Activated gamma-delta T cell (primary cell): ENCODE data around the gene MYO10.

ENCODE experiments used
- DNase-seq: peaks from one replicate; lab custom pipeline; 2025; lab: John Stamatoyannopoulos, UW

The MYO10 gene

DNA sequence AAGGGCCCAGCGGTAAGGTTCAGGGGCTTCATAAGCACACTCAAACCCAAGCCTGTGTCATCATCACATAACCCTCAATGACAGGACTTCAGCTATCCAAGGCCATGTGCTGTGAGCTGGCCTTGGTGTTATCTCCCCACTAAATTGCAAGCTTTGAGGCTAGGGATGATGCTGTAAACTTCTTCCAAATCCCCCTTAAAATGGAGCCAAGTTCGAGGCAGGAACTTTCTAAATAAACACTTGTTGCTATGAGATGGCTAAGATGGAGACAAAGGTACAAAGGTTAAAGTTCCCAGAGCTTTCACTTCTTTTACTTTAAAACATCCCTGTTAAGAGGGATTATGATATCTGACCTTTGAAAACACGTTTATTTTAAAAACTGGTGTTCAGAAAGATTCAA, 123.6 kb downstream of the MYO10 start:
- no peak for DNase-seq

DNA sequence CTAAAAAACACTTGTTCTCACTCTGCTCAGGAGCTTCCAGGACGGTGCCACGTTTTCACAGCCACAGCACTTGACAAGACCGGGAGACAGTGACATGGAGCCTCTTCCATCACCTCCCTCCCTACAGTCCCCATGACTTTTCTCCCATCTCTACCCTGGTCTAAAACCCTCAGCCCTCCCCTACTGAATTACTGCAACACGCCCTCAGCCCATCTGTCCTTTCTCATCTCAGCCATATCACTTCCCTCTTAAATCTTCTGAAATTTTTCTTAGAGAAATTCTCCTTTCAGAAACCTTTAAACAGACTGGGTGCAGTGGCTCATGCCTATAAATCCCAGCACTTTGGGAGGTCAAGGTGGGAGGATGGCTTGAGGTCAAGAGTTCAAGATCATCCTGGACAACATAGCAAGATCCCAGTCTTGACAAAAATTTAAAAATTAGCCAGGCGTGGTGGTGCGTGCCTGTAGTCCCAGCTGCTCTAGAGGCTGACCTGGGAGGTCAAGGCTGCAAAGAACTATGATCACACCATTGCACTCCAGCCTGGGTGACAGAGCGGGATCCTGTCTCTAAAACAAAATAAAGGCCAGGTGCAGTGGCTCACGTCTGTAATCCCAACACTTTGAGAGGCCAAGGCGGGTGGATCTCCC, 125.8 kb downstream of the MYO10 start:
- no peak for DNase-seq

GRCh38 chr5:16809395-16810207, 126.5 kb downstream of the MYO10 start:
- DNase-seq = no peak

GRCh38 chr5:16809010-16809394, 127.1 kb downstream of the MYO10 start:
- no peak for DNase-seq

- DNase-seq = no peak
Measured at GRCh38 chr5:16808021-16808420, 128.1 kb downstream of the MYO10 start.

DNA sequence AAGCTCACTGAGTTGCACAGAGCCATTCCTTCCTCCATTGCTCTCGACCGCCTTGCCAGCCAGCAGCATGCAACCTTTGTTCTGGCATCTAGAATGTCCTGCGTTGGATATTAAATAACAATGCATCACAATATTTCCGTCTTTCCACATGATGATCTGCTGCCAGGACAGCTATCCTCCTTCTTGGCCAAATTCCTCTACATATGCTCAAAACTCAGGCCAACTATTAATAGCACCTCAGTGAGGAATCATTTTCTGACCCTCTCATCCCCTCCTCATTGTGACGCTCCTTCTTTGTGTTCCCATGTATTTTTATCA, 128.6 kb downstream of the MYO10 start:
- DNase-seq = no peak

- no peak for DNase-seq
Measured at GRCh38 chr5:16806711-16807546, 129.2 kb downstream of the MYO10 start.

- DNase-seq = no peak
Measured at GRCh38 chr5:16805486-16805885, 130.6 kb downstream of the MYO10 start.

- DNase-seq = no peak
Measured at GRCh38 chr5:16803831-16804230, 132.3 kb downstream of the MYO10 start.

DNA sequence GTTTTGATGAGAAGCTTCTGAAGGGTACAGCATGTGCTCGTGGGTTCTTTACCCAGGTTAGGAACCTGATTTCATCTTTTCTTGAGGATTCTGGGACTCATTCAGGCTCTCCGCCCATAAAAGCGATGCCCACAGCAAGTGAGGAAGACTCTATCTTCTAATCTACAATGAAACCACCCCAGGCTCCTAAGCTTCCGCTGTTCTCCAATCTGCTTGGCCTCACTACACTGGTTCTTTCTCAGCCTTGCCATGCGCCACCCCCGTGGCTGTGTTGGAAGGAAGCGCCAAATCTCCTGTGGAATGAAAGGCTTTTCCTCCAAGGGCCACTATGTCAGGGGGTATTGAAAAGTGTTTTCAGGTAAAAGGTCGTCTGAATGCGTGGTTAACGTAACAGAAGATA, 135.6 kb downstream of the MYO10 start:
- DNase-seq = no peak

DNA sequence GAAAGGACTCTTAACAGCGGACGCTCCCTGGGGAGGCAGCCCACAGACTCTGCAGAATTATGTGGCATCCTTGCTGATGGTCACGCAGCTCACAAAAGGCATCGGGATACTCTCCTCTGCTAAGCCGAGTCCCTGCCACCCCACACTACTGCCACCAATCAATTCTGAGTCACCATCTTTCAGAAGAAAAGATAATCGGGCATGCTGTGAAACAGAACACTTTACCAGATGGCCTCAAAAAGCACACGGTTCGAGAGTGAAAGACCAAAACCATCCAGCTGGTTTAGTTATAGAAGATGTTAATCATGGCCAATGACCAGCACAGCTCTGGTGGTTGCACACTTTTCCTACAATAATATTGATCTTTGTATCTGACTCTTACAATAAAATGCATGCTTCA, 136.3 kb downstream of the MYO10 start:
- no peak for DNase-seq

GRCh38 chr5:16797951-16798350, 138.1 kb downstream of the MYO10 start:
- DNase-seq = no peak

DNA sequence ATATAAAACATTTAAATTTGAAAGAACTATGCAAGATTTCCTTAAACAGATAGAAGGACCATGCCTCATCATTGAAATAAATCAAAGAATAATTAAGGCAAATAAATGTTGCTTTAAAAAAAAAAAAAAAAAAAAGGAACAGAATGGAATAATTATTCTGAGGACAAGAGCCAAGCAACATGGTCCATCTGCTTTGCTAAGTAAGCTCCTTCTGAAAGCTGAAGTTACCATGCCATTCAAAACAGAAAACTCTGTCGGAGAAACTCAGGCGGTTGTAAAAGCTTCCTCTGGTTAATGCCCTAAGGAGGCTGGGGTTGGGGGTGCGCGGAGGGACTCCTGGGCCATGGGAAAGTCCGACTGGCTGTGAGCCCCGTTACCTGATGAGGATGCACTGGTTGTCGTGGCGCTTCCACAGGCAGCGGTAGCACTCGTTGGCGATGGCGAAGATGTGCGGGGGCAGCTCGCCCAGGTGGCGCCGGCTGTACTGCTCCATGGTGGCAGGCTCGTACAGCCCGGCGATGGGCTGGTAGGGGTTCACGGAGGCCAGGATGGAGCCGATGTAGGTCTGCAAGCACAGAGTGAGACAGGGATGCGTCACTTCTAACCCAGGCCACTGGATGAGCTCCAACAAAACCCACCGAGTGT, 141.7 kb downstream of the MYO10 start:
- no peak for DNase-seq

GRCh38 chr5:16792598-16793275, 143.4 kb downstream of the MYO10 start:
- DNase-seq = no peak

GRCh38 chr5:16791904-16792597, 144.0 kb downstream of the MYO10 start:
- no peak for DNase-seq

GRCh38 chr5:16791036-16791705, 144.9 kb downstream of the MYO10 start:
- DNase-seq = no peak

DNA sequence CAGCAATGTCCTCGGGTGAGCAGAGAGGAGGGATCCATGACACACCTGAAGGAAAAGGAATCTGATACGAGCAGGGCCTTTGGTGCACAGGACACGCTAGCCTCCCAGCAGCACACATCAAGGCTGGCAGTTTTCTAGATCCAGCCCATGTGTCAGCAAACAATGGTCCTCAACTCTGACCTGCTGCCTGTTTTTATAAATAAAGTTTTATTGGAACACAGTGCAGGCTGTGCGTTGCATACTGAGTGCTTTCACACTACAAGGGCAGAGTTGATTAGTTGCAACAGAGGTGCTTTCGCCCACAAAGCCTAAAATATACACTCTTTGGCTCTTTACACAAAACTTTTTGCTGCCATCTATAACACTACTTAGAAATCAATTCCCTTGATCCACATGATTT, 147.1 kb downstream of the MYO10 start:
- no peak for DNase-seq

- no peak for DNase-seq
Measured at GRCh38 chr5:16787278-16787677, 148.8 kb downstream of the MYO10 start.

DNA sequence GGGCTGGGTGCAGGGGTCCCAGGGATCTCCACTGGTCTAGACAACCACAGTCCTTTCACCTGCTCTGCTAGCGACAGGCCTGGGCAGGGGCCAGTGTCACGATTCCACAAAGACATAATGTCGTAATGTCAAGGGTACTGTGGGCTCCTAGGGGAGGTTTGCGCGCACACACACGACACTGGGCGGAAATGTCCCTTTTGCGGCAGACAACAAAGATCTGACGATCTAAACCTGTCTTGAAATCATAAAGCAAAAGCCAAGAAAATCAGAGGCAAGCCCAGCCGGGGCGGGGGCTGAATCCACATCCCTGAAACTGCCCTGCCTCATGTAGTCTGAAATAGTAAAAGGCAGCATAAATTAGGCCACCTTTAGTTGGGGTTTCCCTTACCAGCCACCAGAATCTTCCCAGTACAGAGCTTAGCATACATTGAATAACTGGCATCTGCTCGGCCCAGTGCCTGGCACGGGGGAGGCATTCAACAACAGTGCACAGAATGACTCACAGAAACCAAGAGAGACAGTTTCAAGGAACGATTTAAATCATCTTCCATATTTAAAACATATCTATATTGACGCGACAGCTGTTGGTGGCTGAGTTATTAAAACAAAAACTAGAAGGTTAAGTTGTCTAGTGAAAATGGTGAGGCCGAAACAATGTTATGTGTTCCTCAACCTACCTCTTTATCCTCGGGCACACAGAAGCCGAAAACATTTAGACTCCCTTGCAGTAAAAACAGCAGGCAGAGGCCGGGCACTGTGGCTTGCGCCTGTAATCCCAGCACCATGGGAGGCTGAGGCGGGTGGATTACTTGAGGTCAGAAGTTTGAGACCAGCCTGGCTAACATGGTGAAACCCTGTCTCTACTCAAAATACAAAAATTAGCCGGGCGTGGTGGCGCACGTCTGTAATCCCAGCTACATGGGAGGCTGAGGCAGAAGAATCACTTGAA, 151.0 kb downstream of the MYO10 start:
- DNase-seq = no peak
